HG03159 (cell line): ENCODE data around the gene NPIPB13.
"Not testable (repeated sequence)": the region's sequence is repeated elsewhere in the genome, so short reads cannot be mapped to it uniquely, and the experiment has no call there.

Source experiments
- ATAC-seq: cut with Tn5 transposase; IDR thresholded peaks from one replicate; pipeline ENCODE4 v1.9.1; 2021; ENCODE audit warnings: mild to moderate bottlenecking, moderate library complexity; ENCODE audit not compliant: unreplicated experiment

NPIPB13 gene

DNA sequence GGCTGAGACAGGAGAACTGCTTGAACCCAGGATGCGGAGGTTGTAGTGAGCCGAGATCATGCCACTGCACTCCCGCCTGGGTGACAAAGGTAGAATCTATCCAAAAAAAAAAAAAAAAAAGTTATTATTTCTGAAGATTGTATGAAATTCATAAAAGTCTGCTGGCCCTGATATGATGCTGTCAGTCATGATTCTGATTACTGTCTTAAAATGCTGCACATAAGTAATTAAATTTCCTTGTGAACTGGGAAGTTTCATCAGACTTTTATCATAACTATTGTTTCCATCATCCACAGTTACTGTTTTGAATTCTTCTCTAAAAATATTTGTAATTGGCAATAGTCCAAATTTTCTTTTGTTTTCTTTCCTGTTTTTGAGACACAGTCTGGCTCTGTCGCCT is at the start of gene NPIPB13:
Gene NPIPB13, minus strand, starts transcription at position 101 of the 400 bp plus-strand sequence. CDS start 2,906 bp downstream, outside the sequence.
- ATAC-seq = not testable (repeated sequence)

DNA sequence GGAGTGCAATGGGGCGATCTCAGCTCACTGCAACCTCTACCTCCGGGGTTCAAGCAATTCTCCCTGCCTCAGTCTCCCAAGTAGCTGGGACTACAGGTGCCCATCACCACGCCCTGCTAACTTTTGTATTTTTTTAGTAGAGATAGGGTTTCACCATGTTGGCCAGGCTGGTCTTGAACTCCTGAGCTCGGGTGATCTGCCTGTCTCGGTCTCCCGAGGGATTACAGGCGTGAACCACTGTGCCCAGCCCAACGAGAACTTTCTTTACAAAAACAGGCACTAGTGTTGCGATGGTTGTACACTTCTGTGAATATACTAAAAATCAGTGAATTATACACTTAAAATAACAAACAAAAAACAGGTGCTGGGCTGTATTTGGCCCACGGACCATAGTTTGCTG is 34.1 kb upstream of the NPIPB13 start:
- not testable (repeated sequence) for ATAC-seq

DNA sequence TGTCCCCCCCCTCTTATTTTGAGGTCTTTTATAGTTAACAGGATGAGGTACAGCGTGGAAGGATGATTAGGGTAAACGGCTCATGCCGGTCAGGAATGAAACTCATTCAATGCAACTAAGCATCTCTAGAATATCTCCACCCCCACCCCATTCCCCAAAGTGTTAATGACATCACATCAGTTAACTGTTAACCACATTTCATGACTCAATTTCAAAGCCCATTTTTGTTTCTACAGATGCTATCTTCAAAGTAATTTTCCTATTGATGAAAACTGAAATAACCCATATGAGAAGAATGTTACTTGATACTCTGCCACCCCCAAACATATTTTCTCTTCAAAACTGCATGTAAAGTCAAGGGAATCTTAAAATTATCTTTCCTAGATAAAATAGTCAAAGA is 30.2 kb upstream of the NPIPB13 start:
- not testable (repeated sequence) for ATAC-seq

DNA sequence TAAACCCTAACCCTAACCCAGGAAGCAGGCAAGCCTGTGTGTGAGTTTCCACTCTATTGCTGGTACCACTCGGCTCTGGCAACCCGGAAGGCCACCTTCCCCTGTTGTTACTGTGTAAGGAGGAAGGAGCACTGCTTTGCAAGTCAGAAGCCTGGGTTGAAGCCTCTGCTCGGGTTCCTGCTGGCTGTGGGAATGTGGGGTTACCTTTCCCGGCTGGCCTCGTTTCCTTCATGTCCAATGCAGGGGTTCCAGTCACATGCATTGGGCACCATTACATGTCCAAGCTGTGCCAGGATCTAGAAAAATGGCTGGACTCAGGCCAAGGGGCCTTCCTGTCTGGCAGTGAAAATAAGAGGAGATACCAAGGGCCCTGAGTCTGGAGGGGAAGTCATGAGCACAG is 31.2 kb downstream of the NPIPB13 start:
- ATAC-seq = not testable (repeated sequence)

DNA sequence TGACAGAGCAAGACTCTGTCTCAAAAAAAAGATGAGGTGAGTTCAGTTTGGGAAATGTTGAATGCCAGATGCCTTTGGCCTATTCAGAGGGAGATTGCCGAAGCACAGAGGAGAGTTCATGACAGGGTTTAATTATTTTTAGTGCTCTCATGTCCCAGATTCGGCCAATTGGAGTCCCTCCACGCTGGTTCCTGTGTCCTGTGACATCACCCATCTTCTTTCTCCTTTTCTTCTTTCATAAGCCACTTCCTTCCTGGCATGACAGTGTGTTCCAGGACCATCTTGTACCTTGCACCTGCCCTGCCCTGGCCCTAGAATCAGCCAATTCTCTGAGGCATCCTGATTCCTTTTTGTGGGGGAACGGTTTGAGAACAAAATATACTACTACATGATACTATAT is 36.9 kb downstream of the NPIPB13 start:
- not testable (repeated sequence) for ATAC-seq

DNA sequence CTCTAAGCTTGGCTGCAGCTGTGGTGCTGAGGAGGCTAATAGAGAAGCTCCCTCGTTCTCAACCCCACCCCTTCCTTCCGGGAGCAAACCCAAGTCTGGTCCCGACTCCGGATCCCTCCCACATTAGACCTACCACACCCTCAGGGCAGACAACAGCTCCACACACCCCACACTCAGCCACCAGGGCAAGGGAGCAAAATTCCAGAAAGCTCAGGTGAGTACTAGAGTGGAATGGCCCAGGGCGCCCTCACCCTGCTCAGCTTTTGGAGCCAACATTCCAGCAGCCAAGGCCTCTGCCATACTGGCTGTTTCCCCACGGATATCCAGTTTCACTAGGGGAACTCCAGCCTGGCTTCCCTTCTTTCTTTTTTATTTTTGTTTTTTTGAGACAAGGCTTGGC is 39.2 kb downstream of the NPIPB13 start:
- ATAC-seq = not testable (repeated sequence)

DNA sequence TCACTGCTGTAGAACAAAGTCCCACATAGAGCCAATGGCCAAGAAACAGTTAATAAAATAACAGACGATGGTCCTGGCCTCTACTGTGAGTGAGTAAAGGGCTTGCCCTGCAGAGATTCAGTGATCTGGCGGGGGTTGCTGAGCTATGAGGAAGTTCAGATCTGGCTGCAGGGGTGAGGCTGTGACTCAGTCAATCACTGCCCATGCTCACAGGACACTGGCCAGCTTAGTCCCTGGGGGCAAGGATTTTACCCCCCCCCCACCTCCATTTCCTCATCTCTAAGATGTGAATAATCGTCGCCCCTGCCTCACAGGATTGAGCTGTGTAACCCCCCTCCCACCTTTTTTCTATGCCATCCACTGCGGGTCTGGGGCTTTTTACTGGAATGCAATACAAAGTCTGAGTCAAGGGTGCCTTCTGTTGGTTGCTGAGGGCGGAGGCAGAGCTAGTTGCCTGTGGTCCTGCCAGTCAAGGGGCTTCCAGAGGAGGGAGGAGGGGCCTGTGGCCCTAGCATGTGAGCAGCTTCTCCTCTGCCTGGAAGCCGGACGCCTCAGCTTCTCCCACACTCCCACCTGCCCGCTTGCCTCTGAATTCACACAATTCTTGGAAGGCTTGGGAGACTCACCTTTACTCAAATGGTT is 41.1 kb downstream of the NPIPB13 start:
- not testable (repeated sequence) for ATAC-seq

DNA sequence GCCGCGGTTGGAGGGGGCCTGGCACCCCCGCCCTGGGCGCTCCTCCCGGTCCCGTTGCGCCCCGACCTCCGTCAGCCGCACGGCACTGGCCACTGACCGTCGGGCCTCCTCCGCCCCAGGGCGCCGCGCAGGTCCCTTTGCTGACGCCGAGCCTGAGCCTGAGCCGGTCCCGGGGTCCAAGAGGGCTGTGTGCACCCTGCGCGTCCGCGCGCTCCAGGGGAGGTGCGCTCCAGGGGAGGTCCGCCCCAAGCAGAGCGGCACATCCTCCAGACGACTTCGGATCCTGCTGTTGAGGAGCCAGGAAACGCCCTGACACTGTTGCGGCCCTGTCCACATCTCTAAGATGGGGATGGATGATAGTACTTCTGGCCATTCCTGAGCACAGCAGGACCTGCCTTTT is 42.0 kb downstream of the NPIPB13 start:
- ATAC-seq = not testable (repeated sequence)

DNA sequence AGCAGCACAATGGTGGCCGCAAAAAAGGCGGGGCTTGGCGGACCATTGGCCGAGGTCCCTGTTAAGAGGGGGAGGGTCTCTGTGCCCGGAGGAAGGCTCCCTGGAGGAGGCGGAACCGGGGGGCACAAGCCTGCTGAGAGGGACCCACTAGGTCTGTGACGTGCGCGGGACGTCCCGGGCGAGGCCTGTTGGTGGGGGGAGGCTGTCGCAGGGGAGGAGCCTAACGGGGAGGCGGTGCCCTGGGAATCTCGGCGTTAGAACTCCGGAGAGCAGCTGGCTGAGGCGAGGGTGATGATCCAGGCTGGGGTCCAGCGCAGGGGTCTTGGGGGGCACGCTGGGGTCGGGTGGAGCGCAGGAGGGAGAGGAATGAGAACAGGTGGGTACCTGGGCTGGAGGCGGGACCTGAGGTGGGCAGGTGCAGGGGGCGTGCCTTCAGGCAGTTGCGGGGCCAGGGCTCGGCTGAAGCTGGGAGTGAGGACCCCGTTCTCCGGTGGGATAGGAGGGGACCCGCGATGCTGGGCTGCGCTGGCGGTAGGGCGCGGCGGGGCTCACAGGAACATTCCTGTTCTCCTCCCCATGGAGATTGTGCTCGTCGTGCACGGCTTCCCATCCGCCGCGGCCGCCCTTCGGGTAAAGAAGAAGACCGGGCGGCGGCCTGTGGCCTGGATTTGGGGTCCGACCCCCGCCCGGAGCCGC is 42.6 kb downstream of the NPIPB13 start:
- ATAC-seq = not testable (repeated sequence)

DNA sequence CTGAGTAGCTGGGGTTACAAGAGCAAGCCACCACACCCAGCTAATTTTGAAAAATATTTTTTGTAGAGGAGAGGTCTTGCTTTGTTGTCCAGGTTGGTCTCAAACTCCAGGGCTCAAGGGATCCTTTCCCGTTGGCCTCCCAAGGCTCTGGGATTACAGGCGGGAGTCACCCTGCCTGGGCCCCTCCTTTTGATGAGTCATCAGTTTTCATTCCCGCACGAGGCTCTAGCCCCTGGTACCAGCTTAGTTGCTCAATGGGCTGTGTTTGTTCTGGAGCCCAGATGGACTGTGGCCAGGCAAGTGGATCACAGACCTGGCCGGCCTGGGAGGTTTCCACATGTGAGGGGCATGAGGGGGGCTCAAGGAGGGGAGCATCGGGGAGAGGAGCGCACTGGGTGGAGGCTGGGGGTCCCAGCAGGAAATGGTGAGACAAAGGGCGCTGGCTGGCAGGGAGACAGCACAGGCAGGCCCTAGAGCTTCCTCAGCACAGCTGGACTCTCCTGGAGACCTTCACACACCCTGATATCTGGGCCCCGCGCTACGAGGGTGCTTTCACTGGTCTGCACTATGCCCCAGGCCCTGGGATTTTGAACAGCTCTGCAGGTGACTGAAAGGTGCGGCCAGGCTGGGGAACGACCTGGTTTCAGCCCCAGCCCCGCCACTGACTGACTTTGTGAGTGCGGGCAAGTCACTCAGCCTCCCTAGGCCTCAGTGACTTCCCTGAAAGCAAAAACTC is 48.5 kb downstream of the NPIPB13 start:
- ATAC-seq = not testable (repeated sequence)

DNA sequence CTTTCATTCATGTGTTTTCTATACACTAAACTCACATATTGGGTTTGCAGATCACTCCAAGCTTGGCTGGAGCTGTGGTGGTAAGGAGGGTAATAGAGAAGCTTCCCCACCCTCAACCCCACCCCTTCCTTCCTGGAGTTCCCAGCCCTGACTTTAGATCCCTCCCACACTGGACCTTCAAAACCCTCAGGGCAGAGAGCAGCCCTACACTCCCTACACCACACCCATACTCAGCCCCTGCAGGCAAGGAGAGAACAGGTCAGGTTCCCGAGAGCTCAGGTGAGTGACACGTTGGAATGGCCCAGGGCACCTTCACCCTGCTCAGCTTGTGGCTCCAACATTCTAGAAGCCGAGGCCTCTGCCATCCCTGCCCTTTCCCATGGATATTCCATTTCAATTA is 49.2 kb downstream of the NPIPB13 start, which contains the start of gene SULT1A3:
Gene SULT1A3, plus strand, starts transcription at position 207 of the 400 bp plus-strand sequence. CDS start 1,474 bp downstream, outside the sequence.
- ATAC-seq = not testable (repeated sequence)
